Right lobe of liver (tissue), 4 donors: ENCODE measurements around the gene ZNF362.

Source experiments
- POLR2A ChIP-seq: fragments of 450-650 bp; IDR thresholded peaks from one replicate; pipeline ENCODE4 v1.6.1; 2017; ENCODE audit warnings: antibody characterized with exemption, mild to moderate bottlenecking
- TF ChIP-seq, protein P1 (sequence below), 4 donors: fragments of 200-600 bp in 3 of 4; fragments of 450-650 bp in 1 of 4; IDR thresholded peaks; one replicate each; pipeline versions ENCODE4 v1.5.1 to v1.8.0; 2016 to 2022; ENCODE audit warnings: antibody characterized with exemption in 4 of 4, mild to moderate bottlenecking in 2 of 4
- donor health status: DM: no; HTN: no; CAD: no.
- donor health status: DM: no; HTN: no; CAD: no.
- donor health status: DM: no; HTN: yes; CAD: no.

DNA sequence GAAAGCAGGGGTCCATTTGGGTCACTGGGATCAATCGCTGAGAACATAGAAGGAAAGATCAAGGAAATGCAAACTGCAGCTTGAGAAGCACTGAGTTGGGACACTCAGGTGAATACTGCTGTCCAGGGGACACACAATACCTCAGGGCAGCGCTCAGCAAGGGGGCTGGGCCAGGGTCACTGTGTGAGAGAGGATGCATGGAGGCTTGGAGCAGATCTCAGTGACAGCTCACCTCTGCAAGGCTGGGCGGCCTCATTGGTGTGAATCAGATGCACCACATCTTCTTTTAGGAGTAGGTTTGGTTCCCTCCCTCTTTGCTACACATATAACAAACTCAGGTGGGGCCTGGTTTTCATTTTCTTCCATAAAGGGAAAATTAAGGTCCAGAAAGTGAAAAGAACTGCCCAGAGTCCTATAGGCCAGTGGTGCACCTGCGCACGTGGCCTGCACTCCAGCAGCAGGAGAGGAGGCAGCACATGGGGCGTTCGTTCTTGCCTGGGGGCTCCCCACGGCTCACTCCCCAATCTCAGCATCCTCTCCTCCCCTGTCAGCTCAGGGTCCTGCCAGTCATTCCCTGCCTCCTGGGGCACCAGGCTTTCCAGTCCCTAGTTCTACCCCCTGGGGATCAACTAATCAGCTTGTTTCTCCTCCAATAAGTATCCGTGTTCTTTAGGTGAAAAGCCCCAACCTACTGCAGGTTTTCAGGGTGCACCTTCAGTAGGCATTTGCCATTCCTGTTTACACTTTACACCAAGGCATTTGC is 63.1 kb downstream of the ZNF362 start:
- TF ChIP-seq, protein P1, sequence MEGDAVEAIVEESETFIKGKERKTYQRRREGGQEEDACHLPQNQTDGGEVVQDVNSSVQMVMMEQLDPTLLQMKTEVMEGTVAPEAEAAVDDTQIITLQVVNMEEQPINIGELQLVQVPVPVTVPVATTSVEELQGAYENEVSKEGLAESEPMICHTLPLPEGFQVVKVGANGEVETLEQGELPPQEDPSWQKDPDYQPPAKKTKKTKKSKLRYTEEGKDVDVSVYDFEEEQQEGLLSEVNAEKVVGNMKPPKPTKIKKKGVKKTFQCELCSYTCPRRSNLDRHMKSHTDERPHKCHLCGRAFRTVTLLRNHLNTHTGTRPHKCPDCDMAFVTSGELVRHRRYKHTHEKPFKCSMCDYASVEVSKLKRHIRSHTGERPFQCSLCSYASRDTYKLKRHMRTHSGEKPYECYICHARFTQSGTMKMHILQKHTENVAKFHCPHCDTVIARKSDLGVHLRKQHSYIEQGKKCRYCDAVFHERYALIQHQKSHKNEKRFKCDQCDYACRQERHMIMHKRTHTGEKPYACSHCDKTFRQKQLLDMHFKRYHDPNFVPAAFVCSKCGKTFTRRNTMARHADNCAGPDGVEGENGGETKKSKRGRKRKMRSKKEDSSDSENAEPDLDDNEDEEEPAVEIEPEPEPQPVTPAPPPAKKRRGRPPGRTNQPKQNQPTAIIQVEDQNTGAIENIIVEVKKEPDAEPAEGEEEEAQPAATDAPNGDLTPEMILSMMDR (IDR thresholded peaks at IDR 0.05): no peak
- TF ChIP-seq POLR2A: no peak
